T-cell (primary cell): ENCODE measurements around the gene SEMA4C. TPM values are rescaled to one million over a fixed set of nuclear protein-coding genes. Genes with fewer than 3 reads are reported as not detected.

Experiments
- ATAC-seq, 4 experiments: fragments of 200-7000 bp in 3 of 4; fragments of 150-1000 bp in 1 of 4; cut with Tn5 transposase; replicated peaks in 1 of 4; 1 replicate in 3 of 4; 2 replicates in 1 of 4; pipeline ENCODE4 v1.10.0; 2021; ENCODE audit warnings: moderate library complexity in 3 of 4, mild to moderate bottlenecking in 2 of 4, moderate number of reproducible peaks in 1 of 4
- CTCF ChIA-PET, 2 donors: fragments of 300-600 bp; sonication (Branson Sonifier 250); formaldehyde crosslinking; loops; one replicate each; lab custom pipeline; 2022; ENCODE audit warnings: antibody characterized with exemption in 2 of 2; lab: Charles Lee
- POLR2A ChIA-PET, 2 donors: fragments of 300-600 bp; sonication (Branson Sonifier 250); formaldehyde crosslinking; loops; one replicate each; lab custom pipeline; 2022; ENCODE audit warnings: antibody characterized with exemption in 2 of 2; lab: Charles Lee
- DNase-seq, 35 experiments: peaks; one replicate each; pipeline versions ENCODE4 v3.0.0 to v3.0.0-alpha.2; 2013 to 2023
- H3K27ac ChIP-seq: one replicate; pipeline ENCODE4 v1.5.1; 2013; ENCODE audit warnings: low read length
- H3K27me3 ChIP-seq, 2 experiments: replicated peaks in 1 of 2; 1 replicate in 1 of 2; 2 replicates in 1 of 2; pipeline versions ENCODE4 v1.6.1 to v1.7.0; 2013; ENCODE audit warnings: low read length in 1 of 2, mixed read lengths in 1 of 2; ENCODE audit not compliant: control insufficient read depth in 2 of 2, insufficient read depth in 2 of 2; ENCODE audit errors: extremely low read depth in 1 of 2
- H3K36me3 ChIP-seq, 2 donors: 1 replicate in 1 of 2; 2 replicates in 1 of 2; pipeline versions ENCODE4 v1.6.1 to v1.7.0; 2013; ENCODE audit warnings: low read length in 1 of 2; ENCODE audit not compliant: control insufficient read depth in 2 of 2, insufficient read depth in 1 of 2; ENCODE audit errors: extremely low read depth in 1 of 2
- H3K4me1 ChIP-seq, 2 experiments: 1 replicate in 1 of 2; 2 replicates in 1 of 2; pipeline versions ENCODE4 v1.6.1 to v1.7.0; 2013; ENCODE audit warnings: low read length in 2 of 2, mixed read lengths in 1 of 2; ENCODE audit not compliant: insufficient read depth in 2 of 2, control insufficient read depth in 1 of 2; ENCODE audit errors: extremely low read depth in 1 of 2
- H3K4me3 ChIP-seq, 2 donors: 1 replicate in 1 of 2; 2 replicates in 1 of 2; pipeline versions ENCODE4 v1.5.1 to v1.7.0; 2013; ENCODE audit warnings: mild to moderate bottlenecking in 2 of 2, low read length in 1 of 2, moderate library complexity in 1 of 2; ENCODE audit not compliant: control insufficient read depth in 1 of 2; ENCODE audit errors: extremely low read depth in 1 of 2
- H3K9me3 ChIP-seq: 2 replicates; pipeline ENCODE4 v1.7.0; 2013
- H3K27ac Mint-ChIP-seq, 2 donors: one replicate each; pipeline ENCODE4 v1.8.0; 2020 to 2021; ENCODE audit warnings: mild to moderate bottlenecking in 2 of 2, mixed read lengths in 2 of 2
- H3K27me3 Mint-ChIP-seq, 2 donors: one replicate each; pipeline ENCODE4 v1.8.0; 2021 to 2022; ENCODE audit warnings: mixed read lengths in 2 of 2
- H3K36me3 Mint-ChIP-seq: one replicate; pipeline ENCODE4 v1.8.0; 2021; ENCODE audit warnings: mixed read lengths
- H3K4me1 Mint-ChIP-seq, 3 donors: one replicate each; pipeline ENCODE4 v1.8.0; 2020 to 2022; ENCODE audit warnings: mixed read lengths in 3 of 3, mild to moderate bottlenecking in 1 of 3
- H3K4me3 Mint-ChIP-seq, 3 donors: one replicate each; pipeline ENCODE4 v1.8.0; 2020 to 2022; ENCODE audit warnings: mild to moderate bottlenecking in 3 of 3, mixed read lengths in 3 of 3, moderate library complexity in 3 of 3
- H3K9me3 Mint-ChIP-seq, 3 donors: one replicate each; pipeline ENCODE4 v1.8.0; 2020 to 2022; ENCODE audit warnings: mixed read lengths in 3 of 3
- WGBS: methylation state at CpG from one replicate; pipeline ENCODE4 v1.1.5; 2013; ENCODE audit warnings: missing lambda C conversion rate; ENCODE audit not compliant: insufficient coverage; 5-methylcytosine and 5-hydroxymethylcytosine counted together
- total RNA-seq, 35 experiments: library from RNA in 6 of 35; stranded (reverse) in 6 of 35; fragments of 120-200 nt in 1 of 35; gene quantifications; one replicate each; pipeline versions ENCODE4 v1.2.1 to v1.2.4 and lab custom pipeline; 2013 to 2026

SEMA4C gene
- total RNA-seq, 5 donors from 2014 or later (not counting 1 experiment from before 2014, with no cell fraction given) = 36.3 to 89.0 (median 72.3) TPM

GRCh38 chr2:96884299-96885094, 14.6 kb upstream of the SEMA4C start:
- ChIA-PET POLR2A (no interaction called here), CTCF (no interaction called here)
- Histone ChIP-seq H3K27me3 (peaks cover 0 to 6% of the 10 kb centered on the region in 2 experiments), H3K9me3 (no peaks in the 10 kb centered on the region), H3K27ac (no peak overlapping the region), H3K4me1 (peaks cover 6 to 16% of the 10 kb centered on the region in 2 experiments), H3K36me3 (no peaks in the 10 kb centered on the region), H3K4me3 (no peak overlapping the region)
- H3K4me1 Mint-ChIP-seq = peaks cover 14 to 23% (median 22%) of the 10 kb centered on the region in 3 donors
- no peaks in the 10 kb centered on the region for H3K9me3 Mint-ChIP-seq
- no peaks in the 10 kb centered on the region for H3K36me3 Mint-ChIP-seq
- no peak overlapping the region for H3K27ac Mint-ChIP-seq
- 91% methylated on average over 11 of the region's 19 CpGs for WGBS
- ATAC-seq (no peak), DNase-seq (no peak)
- no peak overlapping the region for H3K4me3 Mint-ChIP-seq
- H3K27me3 Mint-ChIP-seq = no peaks in the 10 kb centered on the region

- ChIA-PET POLR2A (no interaction called here), CTCF (no interaction called here)
- 87% methylated on average over 4 of the region's 9 CpGs for WGBS
- no peak overlapping the region for H3K4me3 Mint-ChIP-seq
- no peaks in the 10 kb centered on the region for H3K36me3 ChIP-seq
- no peaks in the 10 kb centered on the region for H3K9me3 ChIP-seq
- H3K9me3 Mint-ChIP-seq = no peaks in the 10 kb centered on the region
- no peak overlapping the region for H3K27ac ChIP-seq
- no peaks in the 10 kb centered on the region for H3K36me3 Mint-ChIP-seq
- H3K27me3 ChIP-seq = peaks cover 0 to 6% of the 10 kb centered on the region in 2 experiments
- H3K27ac Mint-ChIP-seq = no peak overlapping the region
- no peak overlapping the region for H3K4me3 ChIP-seq
- no peaks in the 10 kb centered on the region for H3K27me3 Mint-ChIP-seq
- H3K4me1 ChIP-seq = peaks cover 3 to 7% of the 10 kb centered on the region in 2 experiments
- H3K4me1 Mint-ChIP-seq = peaks cover 9 to 13% (median 11%) of the 10 kb centered on the region in 3 donors
- ATAC-seq (no peak), DNase-seq (no peak)
Observed at GRCh38 chr2:96883306-96883705, 13.4 kb upstream of the SEMA4C start.

- Mint-ChIP-seq H3K4me3 (no peak overlapping the region), H3K27ac (no peak overlapping the region), H3K27me3 (no peaks in the 10 kb centered on the region), H3K4me1 (peaks cover 5 to 9% (median 7%) of the 10 kb centered on the region in 3 donors), H3K9me3 (no peaks in the 10 kb centered on the region), H3K36me3 (no peaks in the 10 kb centered on the region)
- Histone ChIP-seq H3K9me3 (no peaks in the 10 kb centered on the region), H3K27me3 (peaks cover 0 to 6% of the 10 kb centered on the region in 2 experiments), H3K4me1 (peaks cover 0 to 3% of the 10 kb centered on the region in 2 experiments), H3K36me3 (no peaks in the 10 kb centered on the region), H3K4me3 (no peak overlapping the region), H3K27ac (no peak overlapping the region)
- 87% methylated on average over 8 of the region's 8 CpGs for WGBS
- DNase-seq (no peak), ATAC-seq (no peak)
- ChIA-PET POLR2A (no interaction called here), CTCF (no interaction called here)
Observed at GRCh38 chr2:96882906-96883305, 13.0 kb upstream of the SEMA4C start.

- Mint-ChIP-seq H3K36me3 (no peaks in the 10 kb centered on the region), H3K4me1 (peaks cover under 1 to 4% (median 2%) of the 10 kb centered on the region in 3 donors), H3K9me3 (no peaks in the 10 kb centered on the region), H3K27ac (no peak overlapping the region), H3K4me3 (no peak overlapping the region), H3K27me3 (no peaks in the 10 kb centered on the region)
- POLR2A ChIA-PET = no interaction called here
- Histone ChIP-seq H3K9me3 (no peaks in the 10 kb centered on the region), H3K4me3 (no peak overlapping the region), H3K4me1 (no peaks in the 10 kb centered on the region), H3K27me3 (peaks cover 0 to 6% of the 10 kb centered on the region in 2 experiments), H3K27ac (no peak overlapping the region), H3K36me3 (no peaks in the 10 kb centered on the region)
- DNase-seq = no peak
- CTCF ChIA-PET = no interaction called here
- WGBS = 70% methylated on average over 7 of the region's 12 CpGs
- ATAC-seq = no peak
Observed at GRCh38 chr2:96882230-96882629, 12.3 kb upstream of the SEMA4C start.

GRCh38 chr2:96881349-96882195, 11.7 kb upstream of the SEMA4C start:
- no peaks in the 10 kb centered on the region for H3K36me3 Mint-ChIP-seq
- no peaks in the 10 kb centered on the region for H3K36me3 ChIP-seq
- POLR2A ChIA-PET = no interaction called here
- no peaks in the 10 kb centered on the region for H3K9me3 ChIP-seq
- CTCF ChIA-PET = no interaction called here
- DNase-seq = no peak
- H3K4me3 Mint-ChIP-seq = no peak overlapping the region
- no peak overlapping the region for H3K4me3 ChIP-seq
- whole genome bisulfite sequencing = no CpG with 5 or more reads among the region's 10 CpGs
- no peaks in the 10 kb centered on the region for H3K9me3 Mint-ChIP-seq
- H3K4me1 ChIP-seq = peaks cover 0 to 3% of the 10 kb centered on the region in 2 experiments
- H3K27ac ChIP-seq = no peak overlapping the region
- peaks cover 0 to 6% of the 10 kb centered on the region in 2 experiments for H3K27me3 ChIP-seq
- H3K27ac Mint-ChIP-seq = no peak overlapping the region
- peaks cover 0 to 3% (median 0%) of the 10 kb centered on the region in 3 donors for H3K4me1 Mint-ChIP-seq
- ATAC-seq = no peak
- H3K27me3 Mint-ChIP-seq = no peaks in the 10 kb centered on the region

GRCh38 chr2:96880891-96881273, 11.0 kb upstream of the SEMA4C start:
- DNase-seq (no peak), ATAC-seq (no peak)
- CTCF ChIA-PET = no interaction called here
- Mint-ChIP-seq H3K27ac (no peak overlapping the region), H3K27me3 (no peaks in the 10 kb centered on the region), H3K36me3 (no peaks in the 10 kb centered on the region), H3K4me3 (no peak overlapping the region), H3K9me3 (no peaks in the 10 kb centered on the region), H3K4me1 (no peaks in the 10 kb centered on the region)
- 81% methylated on average over 5 of the region's 6 CpGs for WGBS
- Histone ChIP-seq H3K27me3 (peaks cover 0 to 6% of the 10 kb centered on the region in 2 experiments), H3K4me3 (no peak overlapping the region), H3K27ac (no peak overlapping the region), H3K36me3 (no peaks in the 10 kb centered on the region), H3K9me3 (no peaks in the 10 kb centered on the region), H3K4me1 (peaks cover 0 to 7% of the 10 kb centered on the region in 2 experiments)
- POLR2A ChIA-PET = no interaction called here
